ENCODE measurements around the gene BOLA1. TPM values are rescaled to one million over a fixed set of nuclear protein-coding genes. Genes with fewer than 3 reads are reported as not detected.

Gene BOLA1
- total RNA-seq, 1 donor from 2014 or later, result 11.5 TPM

- no peak for ATAC-seq
- peaks cover 16% of the 10 kb centered on the region for H3K4me1 ChIP-seq
- intact Hi-C loops (cut with DNase I), result no loop called here
Observed at GRCh38 chr1:149888999-149889289, 10.4 kb upstream of the BOLA1 start.

GRCh38 chr1:149896575-149896974, 2.8 kb upstream of the BOLA1 start:
- Histone ChIP-seq H3K27ac (no peak overlapping the region), H3K4me3 (no peak overlapping the region), H3K9me3 (no peaks in the 10 kb centered on the region), H3K27me3 (ENCODE audit: low read depth) (no peaks in the 10 kb centered on the region), H3K36me3 (no peaks in the 10 kb centered on the region), H3K4me1 (peaks cover 10% of the 10 kb centered on the region)
- no peak for TF ChIP-seq CTCF (IDR thresholded peaks at IDR 0.05)
- DNase-seq (no peak), ATAC-seq (no peak)
- intact Hi-C loops (cut with DNase I), result no loop called here

More at GRCh38 chr1:149888999-149889289, 10.4 kb upstream of the BOLA1 start:
- H3K27me3 ChIP-seq (ENCODE audit: low read depth), result no peaks in the 10 kb centered on the region
- TF ChIP-seq CTCF (IDR thresholded peaks at IDR 0.05), result no peak
- no peaks in the 10 kb centered on the region for H3K36me3 ChIP-seq
- no peaks in the 10 kb centered on the region for H3K9me3 ChIP-seq
- H3K27ac ChIP-seq, result peak overlapping the region; percentile 99
- no peak for DNase-seq
- H3K4me3 ChIP-seq, result peak overlapping the region; percentile 70

- no peaks in the 10 kb centered on the region for H3K9me3 ChIP-seq
- no peaks in the 10 kb centered on the region for H3K36me3 ChIP-seq
- no peak overlapping the region for H3K27ac ChIP-seq
- H3K27me3 ChIP-seq (ENCODE audit: low read depth), result no peaks in the 10 kb centered on the region
- intact Hi-C loops (cut with DNase I), result no loop called here
- no peak for ATAC-seq
- TF ChIP-seq CTCF (IDR thresholded peaks at IDR 0.05), result no peak
- H3K4me3 ChIP-seq, result no peak overlapping the region
- peaks cover 10% of the 10 kb centered on the region for H3K4me1 ChIP-seq
- no peak for DNase-seq
Observed at GRCh38 chr1:149903836-149904491, 4.6 kb downstream of the BOLA1 start.

GRCh38 chr1:149906570-149907075, 7.3 kb downstream of the BOLA1 start:
- Histone ChIP-seq H3K36me3 (no peaks in the 10 kb centered on the region), H3K4me3 (no peak overlapping the region), H3K4me1 (no peaks in the 10 kb centered on the region), H3K9me3 (no peaks in the 10 kb centered on the region), H3K27me3 (ENCODE audit: low read depth) (no peaks in the 10 kb centered on the region), H3K27ac (no peak overlapping the region)
- no peak for DNase-seq
- ATAC-seq, result no peak
- TF ChIP-seq CTCF (IDR thresholded peaks at IDR 0.05), result no peak
- intact Hi-C loops (cut with DNase I), result no loop called here

- H3K27ac ChIP-seq, result no peak overlapping the region
- ATAC-seq (no peak), DNase-seq (no peak)
- H3K4me3 ChIP-seq, result no peak overlapping the region
- H3K27me3 ChIP-seq (ENCODE audit: low read depth), result peaks cover 9% of the 10 kb centered on the region
- H3K9me3 ChIP-seq, result no peaks in the 10 kb centered on the region
- intact Hi-C loops (cut with DNase I), result no loop called here
- no peak for TF ChIP-seq CTCF (IDR thresholded peaks at IDR 0.05)
- H3K4me1 ChIP-seq, result peaks cover 11% of the 10 kb centered on the region
- no peaks in the 10 kb centered on the region for H3K36me3 ChIP-seq
Observed at GRCh38 chr1:149914545-149914944, 15.2 kb downstream of the BOLA1 start.

Data from lower lobe of right lung (tissue), 2 donors.